HL-60 (cell line): ENCODE results near the gene AURKB.

Experiments used
- GABPA ChIP-seq: IDR thresholded peaks from 2 replicates; pipeline ENCODE4 v1.6.1; 2012; ENCODE audit warnings: low read depth
- POLR2AphosphoS5 ChIP-seq: IDR thresholded peaks from 2 replicates; pipeline ENCODE4 v1.6.1; 2012; ENCODE audit warnings: low read depth
- TF ChIP-seq, protein P1 (sequence below): IDR thresholded peaks from one replicate; pipeline ENCODE4 v1.5.1; 2011; ENCODE audit warnings: low read length, control low read depth, inconsistent platforms; ENCODE audit not compliant: insufficient read depth
- TF ChIP-seq, protein P2 (sequence below): IDR thresholded peaks from 2 replicates; pipeline ENCODE4 v1.6.1; 2012; ENCODE audit warnings: low read depth; ENCODE audit not compliant: insufficient replicate concordance

DNA sequence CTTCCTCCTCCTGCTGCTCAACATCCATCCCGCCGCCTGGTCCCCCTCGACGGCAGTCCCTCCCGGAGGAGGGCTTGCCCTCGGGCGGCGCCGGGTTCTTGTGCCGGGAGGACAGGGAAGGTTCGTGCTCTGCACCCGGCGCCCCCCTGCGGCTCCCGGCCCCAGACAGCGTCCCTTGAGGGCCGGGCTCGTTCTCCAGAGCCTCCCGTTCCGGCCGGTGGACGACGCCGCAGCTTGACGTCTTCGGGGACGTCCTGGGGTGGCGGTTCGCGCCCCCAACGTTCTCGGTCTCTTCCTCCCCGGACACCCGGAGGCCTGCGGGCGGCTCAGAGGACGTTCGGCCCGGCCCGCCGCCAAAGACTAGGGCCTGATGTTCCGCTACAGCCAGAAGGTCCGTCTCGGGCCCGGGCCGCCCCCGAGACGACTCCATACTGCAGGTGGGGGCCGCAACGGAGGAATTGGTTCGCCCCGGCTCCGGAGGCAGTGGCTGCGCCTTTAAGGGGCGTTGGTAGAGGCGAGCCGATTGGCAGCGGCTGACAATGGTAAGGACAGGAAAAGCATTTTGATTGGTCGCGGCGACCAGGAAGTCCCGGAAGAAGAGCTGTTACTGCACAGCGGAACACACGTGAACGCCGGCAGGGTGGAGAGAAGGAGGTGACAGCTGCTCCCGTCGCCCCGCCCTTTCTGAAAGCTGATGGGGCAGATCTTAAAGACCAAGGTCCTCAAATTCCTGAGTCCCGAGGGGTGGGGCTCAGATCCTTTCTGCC, 20.5 kb downstream of the AURKB start, which contains the start of gene BORCS6:
- TF ChIP-seq POLR2AphosphoS5, result no peak; the same call in 1 of the 2 replicates
- TF ChIP-seq, protein P1, sequence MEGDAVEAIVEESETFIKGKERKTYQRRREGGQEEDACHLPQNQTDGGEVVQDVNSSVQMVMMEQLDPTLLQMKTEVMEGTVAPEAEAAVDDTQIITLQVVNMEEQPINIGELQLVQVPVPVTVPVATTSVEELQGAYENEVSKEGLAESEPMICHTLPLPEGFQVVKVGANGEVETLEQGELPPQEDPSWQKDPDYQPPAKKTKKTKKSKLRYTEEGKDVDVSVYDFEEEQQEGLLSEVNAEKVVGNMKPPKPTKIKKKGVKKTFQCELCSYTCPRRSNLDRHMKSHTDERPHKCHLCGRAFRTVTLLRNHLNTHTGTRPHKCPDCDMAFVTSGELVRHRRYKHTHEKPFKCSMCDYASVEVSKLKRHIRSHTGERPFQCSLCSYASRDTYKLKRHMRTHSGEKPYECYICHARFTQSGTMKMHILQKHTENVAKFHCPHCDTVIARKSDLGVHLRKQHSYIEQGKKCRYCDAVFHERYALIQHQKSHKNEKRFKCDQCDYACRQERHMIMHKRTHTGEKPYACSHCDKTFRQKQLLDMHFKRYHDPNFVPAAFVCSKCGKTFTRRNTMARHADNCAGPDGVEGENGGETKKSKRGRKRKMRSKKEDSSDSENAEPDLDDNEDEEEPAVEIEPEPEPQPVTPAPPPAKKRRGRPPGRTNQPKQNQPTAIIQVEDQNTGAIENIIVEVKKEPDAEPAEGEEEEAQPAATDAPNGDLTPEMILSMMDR, result no peak
- TF ChIP-seq, protein P2, sequence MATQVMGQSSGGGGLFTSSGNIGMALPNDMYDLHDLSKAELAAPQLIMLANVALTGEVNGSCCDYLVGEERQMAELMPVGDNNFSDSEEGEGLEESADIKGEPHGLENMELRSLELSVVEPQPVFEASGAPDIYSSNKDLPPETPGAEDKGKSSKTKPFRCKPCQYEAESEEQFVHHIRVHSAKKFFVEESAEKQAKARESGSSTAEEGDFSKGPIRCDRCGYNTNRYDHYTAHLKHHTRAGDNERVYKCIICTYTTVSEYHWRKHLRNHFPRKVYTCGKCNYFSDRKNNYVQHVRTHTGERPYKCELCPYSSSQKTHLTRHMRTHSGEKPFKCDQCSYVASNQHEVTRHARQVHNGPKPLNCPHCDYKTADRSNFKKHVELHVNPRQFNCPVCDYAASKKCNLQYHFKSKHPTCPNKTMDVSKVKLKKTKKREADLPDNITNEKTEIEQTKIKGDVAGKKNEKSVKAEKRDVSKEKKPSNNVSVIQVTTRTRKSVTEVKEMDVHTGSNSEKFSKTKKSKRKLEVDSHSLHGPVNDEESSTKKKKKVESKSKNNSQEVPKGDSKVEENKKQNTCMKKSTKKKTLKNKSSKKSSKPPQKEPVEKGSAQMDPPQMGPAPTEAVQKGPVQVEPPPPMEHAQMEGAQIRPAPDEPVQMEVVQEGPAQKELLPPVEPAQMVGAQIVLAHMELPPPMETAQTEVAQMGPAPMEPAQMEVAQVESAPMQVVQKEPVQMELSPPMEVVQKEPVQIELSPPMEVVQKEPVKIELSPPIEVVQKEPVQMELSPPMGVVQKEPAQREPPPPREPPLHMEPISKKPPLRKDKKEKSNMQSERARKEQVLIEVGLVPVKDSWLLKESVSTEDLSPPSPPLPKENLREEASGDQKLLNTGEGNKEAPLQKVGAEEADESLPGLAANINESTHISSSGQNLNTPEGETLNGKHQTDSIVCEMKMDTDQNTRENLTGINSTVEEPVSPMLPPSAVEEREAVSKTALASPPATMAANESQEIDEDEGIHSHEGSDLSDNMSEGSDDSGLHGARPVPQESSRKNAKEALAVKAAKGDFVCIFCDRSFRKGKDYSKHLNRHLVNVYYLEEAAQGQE, result no peak
- TF ChIP-seq GABPA, result no peak
